ENCODE results near the gene DNTTIP2. TPM values are rescaled to one million over a fixed set of nuclear protein-coding genes. Genes with fewer than 3 reads are reported as not detected.
"Not testable (repeated sequence)": the region's sequence is repeated elsewhere in the genome, so short reads cannot be mapped to it uniquely, and the experiment has no call there.

Gene DNTTIP2
- total and polyA plus RNA-seq, 7 donors: 41.9 to 145 (median 83.6) TPM

- Histone ChIP-seq H3K36me3 (ENCODE audit: insufficient read depth in 1 of 2, low read depth in 1 of 2) (no peaks in the 10 kb centered on the region), H3K4me3 (no peak overlapping the region), H3K9me3 (no peaks in the 10 kb centered on the region), H3K27ac (no peak overlapping the region), H3K27me3 (ENCODE audit: insufficient read depth in 3 of 3, low read length in 2 of 3) (no peaks in the 10 kb centered on the region), H3K4me1 (peaks cover 6% of the 10 kb centered on the region)
- TF ChIP-seq, protein P1, sequence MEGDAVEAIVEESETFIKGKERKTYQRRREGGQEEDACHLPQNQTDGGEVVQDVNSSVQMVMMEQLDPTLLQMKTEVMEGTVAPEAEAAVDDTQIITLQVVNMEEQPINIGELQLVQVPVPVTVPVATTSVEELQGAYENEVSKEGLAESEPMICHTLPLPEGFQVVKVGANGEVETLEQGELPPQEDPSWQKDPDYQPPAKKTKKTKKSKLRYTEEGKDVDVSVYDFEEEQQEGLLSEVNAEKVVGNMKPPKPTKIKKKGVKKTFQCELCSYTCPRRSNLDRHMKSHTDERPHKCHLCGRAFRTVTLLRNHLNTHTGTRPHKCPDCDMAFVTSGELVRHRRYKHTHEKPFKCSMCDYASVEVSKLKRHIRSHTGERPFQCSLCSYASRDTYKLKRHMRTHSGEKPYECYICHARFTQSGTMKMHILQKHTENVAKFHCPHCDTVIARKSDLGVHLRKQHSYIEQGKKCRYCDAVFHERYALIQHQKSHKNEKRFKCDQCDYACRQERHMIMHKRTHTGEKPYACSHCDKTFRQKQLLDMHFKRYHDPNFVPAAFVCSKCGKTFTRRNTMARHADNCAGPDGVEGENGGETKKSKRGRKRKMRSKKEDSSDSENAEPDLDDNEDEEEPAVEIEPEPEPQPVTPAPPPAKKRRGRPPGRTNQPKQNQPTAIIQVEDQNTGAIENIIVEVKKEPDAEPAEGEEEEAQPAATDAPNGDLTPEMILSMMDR (IDR thresholded peaks at IDR 0.05): no peak
- intact Hi-C loops (cut with DNase I): no loop called here
- ATAC-seq (no peak), DNase-seq (no peak)
- 96 to 97% (median 96%) methylated on average over 3 of the region's 3 CpGs for WGBS, 3 donors
These were observed 25.1 kb downstream of the DNTTIP2 start for GRCh38 chr1:93853940-93854339.

DNA sequence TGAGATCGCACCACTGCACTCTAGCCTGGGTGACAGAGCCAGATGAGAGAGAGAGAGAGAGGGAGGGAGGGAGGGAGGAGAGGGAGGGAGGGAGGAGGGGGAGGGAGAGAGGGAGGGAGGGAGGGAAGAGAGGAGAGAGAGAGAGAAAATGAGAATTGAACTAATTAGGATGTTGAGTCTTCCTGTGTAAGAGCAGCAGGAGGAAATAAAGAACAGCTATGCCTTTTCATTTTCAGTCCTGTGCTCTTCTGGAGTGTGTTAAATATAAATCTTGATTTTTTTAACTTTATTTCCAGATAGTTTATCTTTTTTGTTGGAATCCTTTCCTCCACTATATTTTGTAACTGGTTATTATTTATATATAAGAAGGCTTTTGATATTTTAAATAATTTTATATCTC, 27.1 kb downstream of the DNTTIP2 start:
- ATAC-seq (no peak), DNase-seq (no peak)
- TF ChIP-seq, protein P1 (IDR thresholded peaks at IDR 0.05): no peak
- H3K27me3 ChIP-seq (ENCODE audit: insufficient read depth in 3 of 3, low read length in 2 of 3): no peaks in the 10 kb centered on the region
- no peaks in the 10 kb centered on the region for H3K36me3 ChIP-seq (ENCODE audit: insufficient read depth in 1 of 2, low read depth in 1 of 2)
- H3K9me3 ChIP-seq: no peaks in the 10 kb centered on the region
- no peak overlapping the region for H3K4me3 ChIP-seq
- peaks cover 6% of the 10 kb centered on the region for H3K4me1 ChIP-seq
- intact Hi-C loops (cut with DNase I): no loop called here
- WGBS, 3 donors: 100% methylated on average over 1 of the region's 1 CpG; no CpG with 5 or more reads in 2 of the 3 donors
- H3K27ac ChIP-seq: no peak overlapping the region

- Histone ChIP-seq H3K9me3 (no peaks in the 10 kb centered on the region), H3K4me3 (no peak overlapping the region), H3K27ac (no peak overlapping the region), H3K36me3 (ENCODE audit: insufficient read depth in 1 of 2, low read depth in 1 of 2) (no peaks in the 10 kb centered on the region), H3K27me3 (ENCODE audit: insufficient read depth in 3 of 3, low read length in 2 of 3) (no peaks in the 10 kb centered on the region), H3K4me1 (peaks cover 6% of the 10 kb centered on the region)
- TF ChIP-seq, protein P1 (IDR thresholded peaks at IDR 0.05): no peak
- no peak for ATAC-seq
- intact Hi-C loops (cut with DNase I): no loop called here
- no peak for DNase-seq
These were observed 27.7 kb downstream of the DNTTIP2 start for GRCh38 chr1:93851327-93851712.

GRCh38 chr1:93850687-93851326, 28.2 kb downstream of the DNTTIP2 start:
- H3K4me3 ChIP-seq; intact Hi-C loops (cut with DNase I); H3K9me3 ChIP-seq; H3K4me1 ChIP-seq; ATAC-seq; H3K36me3 ChIP-seq (ENCODE audit: insufficient read depth in 1 of 2, low read depth in 1 of 2); H3K27me3 ChIP-seq (ENCODE audit: insufficient read depth in 3 of 3, low read length in 2 of 3): not testable (repeated sequence)
- peak overlapping the region; percentile 50 for H3K27ac ChIP-seq
- 25 to 32% (median 31%) methylated on average over 10 of the region's 10 CpGs for WGBS, 3 donors
- TF ChIP-seq, protein P1 (IDR thresholded peaks at IDR 0.05): peak; percentile 77
- DNase-seq: peak; percentile 79 to 87

Measured in psoas muscle (tissue), 8 donors.